Transverse colon (tissue), 4 donors: Measurements from ENCODE around the gene PTGER3.
A peak's percentile ranks its signal among the peaks of the same experiment; 100 is the strongest.

Experiments used
- EP300 ChIP-seq: sonication (generic); formaldehyde crosslinking; IDR thresholded peaks from one replicate; pipeline ENCODE4 v1.6.1; 2017; ENCODE audit warnings: antibody characterized with exemption, low read depth
- POLR2A ChIP-seq: fragments of 450-650 bp; IDR thresholded peaks from one replicate; pipeline ENCODE4 v1.6.1; 2016; ENCODE audit warnings: antibody characterized with exemption, mild to moderate bottlenecking, moderate library complexity
- POLR2AphosphoS5 ChIP-seq, 3 donors: sonication (generic); formaldehyde crosslinking; IDR thresholded peaks; one replicate each; pipeline ENCODE4 v1.6.1; 2016; ENCODE audit warnings: antibody characterized with exemption in 3 of 3
- TF ChIP-seq, protein P1 (sequence below), 5 experiments: fragments of 200-600 bp in 3 of 5; fragments of 450-650 bp in 2 of 5; sonication (generic) in 3 of 5; IDR thresholded peaks; 1 replicate in 2 of 5; 2 replicates in 3 of 5; pipeline ENCODE4 v1.5.1; 2016 to 2017; ENCODE audit warnings: antibody characterized with exemption in 5 of 5, inconsistent platforms in 3 of 5, mild to moderate bottlenecking in 2 of 5, moderate library complexity in 1 of 5

DNA sequence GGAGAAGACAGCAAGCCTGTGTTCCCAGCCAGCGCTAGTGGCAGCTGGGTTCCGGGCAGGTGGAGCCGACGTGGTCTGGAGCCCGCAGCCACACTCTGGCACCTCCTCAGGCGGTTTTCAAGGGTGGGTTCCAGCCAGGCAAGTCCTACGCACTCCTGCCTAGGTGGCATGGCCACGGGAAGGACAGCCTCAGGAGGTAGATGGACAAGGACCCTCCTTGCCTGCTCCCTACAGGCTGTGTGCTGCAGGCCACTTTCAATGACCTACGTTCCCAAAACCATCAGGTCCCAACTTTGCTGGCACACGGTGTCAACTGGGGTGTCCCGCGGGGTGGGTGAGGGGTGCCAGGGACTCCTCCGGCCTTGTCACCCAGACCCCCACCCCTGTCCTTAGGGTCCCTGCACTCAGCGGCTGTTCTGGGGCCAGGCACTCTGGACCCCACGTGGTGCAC, 6.7 kb upstream of the PTGER3 start:
- TF ChIP-seq, protein P1, sequence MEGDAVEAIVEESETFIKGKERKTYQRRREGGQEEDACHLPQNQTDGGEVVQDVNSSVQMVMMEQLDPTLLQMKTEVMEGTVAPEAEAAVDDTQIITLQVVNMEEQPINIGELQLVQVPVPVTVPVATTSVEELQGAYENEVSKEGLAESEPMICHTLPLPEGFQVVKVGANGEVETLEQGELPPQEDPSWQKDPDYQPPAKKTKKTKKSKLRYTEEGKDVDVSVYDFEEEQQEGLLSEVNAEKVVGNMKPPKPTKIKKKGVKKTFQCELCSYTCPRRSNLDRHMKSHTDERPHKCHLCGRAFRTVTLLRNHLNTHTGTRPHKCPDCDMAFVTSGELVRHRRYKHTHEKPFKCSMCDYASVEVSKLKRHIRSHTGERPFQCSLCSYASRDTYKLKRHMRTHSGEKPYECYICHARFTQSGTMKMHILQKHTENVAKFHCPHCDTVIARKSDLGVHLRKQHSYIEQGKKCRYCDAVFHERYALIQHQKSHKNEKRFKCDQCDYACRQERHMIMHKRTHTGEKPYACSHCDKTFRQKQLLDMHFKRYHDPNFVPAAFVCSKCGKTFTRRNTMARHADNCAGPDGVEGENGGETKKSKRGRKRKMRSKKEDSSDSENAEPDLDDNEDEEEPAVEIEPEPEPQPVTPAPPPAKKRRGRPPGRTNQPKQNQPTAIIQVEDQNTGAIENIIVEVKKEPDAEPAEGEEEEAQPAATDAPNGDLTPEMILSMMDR (IDR thresholded peaks at IDR 0.05) = no peak
- peak; percentile 17 for TF ChIP-seq POLR2A
- peak in 2 of 3 donors; percentile 42 to 66 for TF ChIP-seq POLR2AphosphoS5 (IDR thresholded peaks at IDR 0.05)
- no peak for TF ChIP-seq EP300
